Measurements from ENCODE around the gene PHF2. TPM values are rescaled to one million over a fixed set of nuclear protein-coding genes. Genes with fewer than 3 reads are reported as not detected.

The PHF2 gene
- total RNA-seq, 1 experiment from 2014 or later: 17.4 TPM

- H4K5ac ChIP-seq (ENCODE audit: insufficient read length, low read depth, low read length): no peak overlapping the region
- no peak overlapping the region for H3K23ac ChIP-seq (ENCODE audit: insufficient read length, low read depth, low read length)
- Mint-ChIP-seq H3K4me1 (peaks cover 27 to 30% of the 10 kb centered on the region in 2 experiments), H3K9me3 (peaks cover 5 to 8% of the 10 kb centered on the region in 2 experiments; a peak in 4 of 5 replicates), H3K4me3 (no peak overlapping the region), H3K27me3 (ENCODE audit: low read depth) (peaks cover 5% of the 10 kb centered on the region), H3K27ac (no peak overlapping the region; a peak in 1 of 7 replicates), H3K36me3 (ENCODE audit: insufficient read depth in 1 of 3, low read depth in 3 of 3) (peaks cover 5 to 11% (median 7%) of the 10 kb centered on the region in 3 experiments; a peak in 6 of 7 replicates)
- H2AFZ ChIP-seq (ENCODE audit: low read length): no peak overlapping the region
- H3K4me1 ChIP-seq (ENCODE audit: insufficient read depth, low read length): peaks cover 7% of the 10 kb centered on the region; the same call in 1 of the 2 replicates
- H3K27ac ChIP-seq (ENCODE audit: insufficient read length, low read depth, low read length): no peak overlapping the region
- H3K79me1 ChIP-seq (ENCODE audit: insufficient read depth, low read depth, low read length, poor library complexity, severe bottlenecking): no peaks in the 10 kb centered on the region
- H2BK20ac ChIP-seq (ENCODE audit: low read depth, low read length, poor library complexity, severe bottlenecking): no peak overlapping the region
- no peaks in the 10 kb centered on the region for H4K20me1 ChIP-seq (ENCODE audit: control insufficient read depth, insufficient read depth, insufficient read length)
- peaks cover 2% of the 10 kb centered on the region; the same call in 1 of the 2 replicates for H3K27me3 ChIP-seq (ENCODE audit: insufficient read depth, low read length)
- no peak overlapping the region for H2BK12ac ChIP-seq (ENCODE audit: insufficient read length, low read depth, low read length)
- peaks cover 15% of the 10 kb centered on the region for H3K23me2 ChIP-seq (ENCODE audit: insufficient read length, low read depth, low read length, poor library complexity, severe bottlenecking)
- no peak overlapping the region for H4K91ac ChIP-seq (ENCODE audit: insufficient read length, low read depth, low read length)
- no peak for DNase-seq
- no peaks in the 10 kb centered on the region for H3K79me2 ChIP-seq (ENCODE audit: insufficient read depth, low read length)
- H3K56ac ChIP-seq (ENCODE audit: insufficient read length, low read depth, low read length): no peak overlapping the region
- no peak overlapping the region for H3T11ph ChIP-seq (ENCODE audit: low read length)
- no peak overlapping the region for H3K9ac ChIP-seq (ENCODE audit: extremely low read depth, insufficient read length, low read length)
- H2AK5ac ChIP-seq (ENCODE audit: insufficient read length, low read length): no peak overlapping the region
- no peak overlapping the region for H2BK5ac ChIP-seq (ENCODE audit: insufficient read length, low read length)
- H3K4ac ChIP-seq (ENCODE audit: low read depth, low read length): no peak overlapping the region
- no peak overlapping the region for H4K8ac ChIP-seq (replicated peaks; ENCODE audit: insufficient read length, low read depth, low read length)
- no peak overlapping the region for H3K14ac ChIP-seq (ENCODE audit: insufficient read depth, low read length)
- no peak for TF ChIP-seq CTCF (conservative IDR thresholded peaks at IDR 0.05)
- H3K9me3 ChIP-seq (ENCODE audit: control insufficient read depth, low read depth, low read length): no peaks in the 10 kb centered on the region
- no CpG with 5 or more reads among the region's 8 CpGs for WGBS (ENCODE audit: extremely low coverage, insufficient read length, low lambda C conversion rate)
- H3K18ac ChIP-seq (ENCODE audit: insufficient read length, low read depth, low read length): no peak overlapping the region
- H3K4me2 ChIP-seq (ENCODE audit: insufficient read depth, insufficient read length, low read length): no peak overlapping the region
- H2BK120ac ChIP-seq (ENCODE audit: low read depth, low read length, poor library complexity, severe bottlenecking): no peak overlapping the region
- H2BK15ac ChIP-seq (ENCODE audit: low read depth, low read length): no peak overlapping the region
Observed at GRCh38 chr9:93572636-93573515, 3.5 kb upstream of the PHF2 start.

Measured in H9 (cell line).